ENCODE results near the gene KRTAP12-2. TPM values are rescaled to one million over a fixed set of nuclear protein-coding genes. Genes with fewer than 3 reads are reported as not detected.

Gene KRTAP12-2
- total RNA-seq, 6 donors from 2014 or later = not detected

GRCh38 chr21:44625756-44626155, 41.0 kb downstream of the KRTAP12-2 start:
- Histone ChIP-seq H3K9me3 (peaks cover 5 to 13% (median 8%) of the 10 kb centered on the region in 4 donors), H3K27me3 (no peaks in the 10 kb centered on the region), H3K4me3 (no peak overlapping the region), H3K36me3 (no peaks in the 10 kb centered on the region), H3K27ac (no peak overlapping the region), H3K4me1 (no peaks in the 10 kb centered on the region)
- ATAC-seq (ENCODE audit: low FRiP score in 2 of 2) (no peak), DNase-seq (no peak)
- WGBS, 2 donors = 91 to 92% methylated on average over 6 to 7 of the region's 7 CpGs
- TF ChIP-seq POLR2AphosphoS5 (IDR thresholded peaks at IDR 0.05) (no peak), POLR2A (IDR thresholded peaks at IDR 0.05) (no peak), EP300 (IDR thresholded peaks at IDR 0.05) (no peak)
- TF ChIP-seq, protein P1, sequence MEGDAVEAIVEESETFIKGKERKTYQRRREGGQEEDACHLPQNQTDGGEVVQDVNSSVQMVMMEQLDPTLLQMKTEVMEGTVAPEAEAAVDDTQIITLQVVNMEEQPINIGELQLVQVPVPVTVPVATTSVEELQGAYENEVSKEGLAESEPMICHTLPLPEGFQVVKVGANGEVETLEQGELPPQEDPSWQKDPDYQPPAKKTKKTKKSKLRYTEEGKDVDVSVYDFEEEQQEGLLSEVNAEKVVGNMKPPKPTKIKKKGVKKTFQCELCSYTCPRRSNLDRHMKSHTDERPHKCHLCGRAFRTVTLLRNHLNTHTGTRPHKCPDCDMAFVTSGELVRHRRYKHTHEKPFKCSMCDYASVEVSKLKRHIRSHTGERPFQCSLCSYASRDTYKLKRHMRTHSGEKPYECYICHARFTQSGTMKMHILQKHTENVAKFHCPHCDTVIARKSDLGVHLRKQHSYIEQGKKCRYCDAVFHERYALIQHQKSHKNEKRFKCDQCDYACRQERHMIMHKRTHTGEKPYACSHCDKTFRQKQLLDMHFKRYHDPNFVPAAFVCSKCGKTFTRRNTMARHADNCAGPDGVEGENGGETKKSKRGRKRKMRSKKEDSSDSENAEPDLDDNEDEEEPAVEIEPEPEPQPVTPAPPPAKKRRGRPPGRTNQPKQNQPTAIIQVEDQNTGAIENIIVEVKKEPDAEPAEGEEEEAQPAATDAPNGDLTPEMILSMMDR (IDR thresholded peaks at IDR 0.05) = no peak

- TF ChIP-seq POLR2A (IDR thresholded peaks at IDR 0.05) (no peak), POLR2AphosphoS5 (IDR thresholded peaks at IDR 0.05) (no peak), EP300 (IDR thresholded peaks at IDR 0.05) (no peak)
- TF ChIP-seq, protein P1 (IDR thresholded peaks at IDR 0.05) = no peak
- ATAC-seq (ENCODE audit: low FRiP score in 2 of 2) = no peak
Observed at GRCh38 chr21:44623575-44623974, 43.2 kb downstream of the KRTAP12-2 start.

DNA sequence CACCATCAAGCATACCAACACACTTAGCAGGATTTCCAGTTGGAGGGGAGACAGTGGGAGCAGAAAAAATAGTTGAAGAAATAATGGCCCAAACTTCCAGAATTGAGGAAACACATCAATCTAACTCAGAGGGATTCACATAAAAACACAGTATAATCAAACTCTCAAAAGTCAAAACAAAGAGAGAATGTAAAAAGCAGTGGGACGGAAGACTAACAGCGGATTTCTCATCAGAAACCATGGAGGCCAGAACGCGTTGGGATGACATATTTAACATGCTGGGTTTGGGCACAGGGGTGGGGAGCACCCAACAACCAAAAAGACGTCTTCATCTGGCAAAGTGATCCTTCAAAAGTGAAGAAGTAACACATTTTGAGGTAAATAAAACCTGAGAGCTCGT, 46.8 kb downstream of the KRTAP12-2 start:
- Histone ChIP-seq H3K4me1 (no peaks in the 10 kb centered on the region), H3K9me3 (peaks cover 5 to 13% (median 8%) of the 10 kb centered on the region in 4 donors), H3K4me3 (no peak overlapping the region), H3K27ac (no peak overlapping the region), H3K36me3 (no peaks in the 10 kb centered on the region), H3K27me3 (no peaks in the 10 kb centered on the region)
- no peak for TF ChIP-seq POLR2A (IDR thresholded peaks at IDR 0.05)
- no peak for TF ChIP-seq EP300 (IDR thresholded peaks at IDR 0.05)
- TF ChIP-seq, protein P1 (IDR thresholded peaks at IDR 0.05) = no peak
- no peak for TF ChIP-seq POLR2AphosphoS5 (IDR thresholded peaks at IDR 0.05)
- WGBS, 2 donors = 85 to 94% methylated on average over 6 of the region's 6 CpGs
- ATAC-seq (ENCODE audit: low FRiP score in 2 of 2) (no peak), DNase-seq (no peak)

More at GRCh38 chr21:44623575-44623974, 43.2 kb downstream of the KRTAP12-2 start:
- Histone ChIP-seq H3K4me1 (no peaks in the 10 kb centered on the region), H3K27ac (no peak overlapping the region), H3K27me3 (no peaks in the 10 kb centered on the region), H3K4me3 (no peak overlapping the region), H3K36me3 (no peaks in the 10 kb centered on the region), H3K9me3 (peaks cover 5 to 13% (median 8%) of the 10 kb centered on the region in 4 donors)
- no peak for DNase-seq

DNA sequence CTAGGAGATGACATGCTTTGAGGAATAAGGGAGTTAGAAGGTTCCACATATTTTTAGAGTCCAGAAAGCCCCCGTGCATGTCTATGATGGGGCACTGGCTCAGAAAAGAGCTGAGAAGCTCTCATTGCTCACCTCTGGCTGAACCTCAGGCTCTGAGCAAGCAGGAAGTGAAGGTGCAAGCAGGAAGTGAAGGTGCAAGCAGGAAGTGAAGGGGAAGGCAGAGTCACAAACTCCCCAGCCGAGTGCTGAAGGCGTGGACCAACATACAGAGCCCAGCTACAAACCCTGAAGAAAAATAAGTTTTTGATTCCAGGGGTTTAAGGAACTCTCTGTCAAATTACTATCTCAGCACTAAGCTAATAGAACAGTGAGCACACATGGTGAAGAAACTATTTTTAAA, 47.8 kb downstream of the KRTAP12-2 start:
- peak overlapping the region in 2 of 4 donors; percentile 4 to 12 for H3K27ac ChIP-seq
- H3K4me3 ChIP-seq = no peak overlapping the region
- TF ChIP-seq POLR2AphosphoS5 (IDR thresholded peaks at IDR 0.05) (no peak), EP300 (IDR thresholded peaks at IDR 0.05) (no peak), POLR2A (IDR thresholded peaks at IDR 0.05) (no peak)
- TF ChIP-seq, protein P1 (IDR thresholded peaks at IDR 0.05) = no peak
- no peaks in the 10 kb centered on the region for H3K27me3 ChIP-seq
- peak in 1 of 2 donors; percentile 40 for ATAC-seq (ENCODE audit: low FRiP score in 2 of 2)
- WGBS, 2 donors = 50 to 55% methylated on average over 3 of the region's 3 CpGs
- no peaks in the 10 kb centered on the region for H3K4me1 ChIP-seq
- peaks cover 0 to 5% (median 5%) of the 10 kb centered on the region in 4 donors for H3K9me3 ChIP-seq
- DNase-seq = peak in 1 of 2 donors; percentile 40
- no peaks in the 10 kb centered on the region for H3K36me3 ChIP-seq

GRCh38 chr21:44618504-44618903, 48.2 kb downstream of the KRTAP12-2 start:
- Histone ChIP-seq H3K27ac (peak overlapping the region in 2 of 4 donors; percentile 4 to 12), H3K4me1 (no peaks in the 10 kb centered on the region), H3K9me3 (peaks cover 0 to 1% (median under 1%) of the 10 kb centered on the region in 4 donors), H3K36me3 (no peaks in the 10 kb centered on the region), H3K27me3 (no peaks in the 10 kb centered on the region), H3K4me3 (no peak overlapping the region)
- WGBS, 2 donors = 28 to 34% methylated on average over 4 of the region's 4 CpGs
- peak in 1 of 2 donors; percentile 70 for ATAC-seq (ENCODE audit: low FRiP score in 2 of 2)
- DNase-seq = no peak
- TF ChIP-seq, protein P1 (IDR thresholded peaks at IDR 0.05) = peak in 2 of 6 experiments; percentile 9 to 12
- no peak for TF ChIP-seq EP300 (IDR thresholded peaks at IDR 0.05)
